Sigmoid colon (tissue), 4 donors: ENCODE data around the gene NTHL1.
"Not testable (repeated sequence)": the region's sequence is repeated elsewhere in the genome, so short reads cannot be mapped to it uniquely, and the experiment has no call there.

Experiments used
- CTCF ChIP-seq, 4 experiments: fragments of 450-650 bp in 3 of 4; fragments of 200-600 bp in 1 of 4; IDR thresholded peaks; one replicate each; pipeline ENCODE4 v1.5.1; 2016 to 2019; ENCODE audit warnings: antibody characterized with exemption in 4 of 4, mild to moderate bottlenecking in 3 of 4, moderate library complexity in 2 of 4
- EP300 ChIP-seq, 4 donors: sonication (generic); formaldehyde crosslinking; IDR thresholded peaks; one replicate each; pipeline ENCODE4 v1.6.1; 2017; ENCODE audit warnings: antibody characterized with exemption in 4 of 4
- POLR2A ChIP-seq, 2 donors: fragments of 450-650 bp; IDR thresholded peaks; one replicate each; pipeline ENCODE4 v1.6.1; 2016; ENCODE audit warnings: antibody characterized with exemption in 2 of 2, mild to moderate bottlenecking in 2 of 2, moderate library complexity in 2 of 2

GRCh38 chr16:2033909-2034695 lies 13.5 kb downstream of the NTHL1 start:
- not testable (repeated sequence) for TF ChIP-seq CTCF, POLR2A, EP300 (IDR thresholded peaks at IDR 0.05)
